H1 (cell line): ENCODE measurements around the gene DFFA.
"Not testable (repeated sequence)": the region's sequence is repeated elsewhere in the genome, so short reads cannot be mapped to it uniquely, and the experiment has no call there.

Source experiments
- ATF3 ChIP-seq: IDR thresholded peaks from 2 replicates; pipeline ENCODE4 v1.6.1; 2011; ENCODE audit warnings: low read depth, mild to moderate bottlenecking, low read length; ENCODE audit not compliant: insufficient read depth
- CTCF ChIP-seq, 3 experiments: IDR thresholded peaks; 1 replicate in 2 of 3; 2 replicates in 1 of 3; pipeline versions ENCODE4 v1.5.1 to v1.6.1; 2011; ENCODE audit warnings: low read length in 3 of 3, mild to moderate bottlenecking in 3 of 3, inconsistent platforms in 2 of 3, low read depth in 1 of 3, moderate library complexity in 1 of 3; ENCODE audit not compliant: insufficient read depth in 1 of 3; ENCODE audit errors: control extremely low read depth in 1 of 3
- EGR1 ChIP-seq: IDR thresholded peaks from 2 replicates; pipeline ENCODE4 v1.6.1; 2011; ENCODE audit warnings: low read depth, low read length, borderline replicate concordance
- EZH2 ChIP-seq: fragments of 200-600 bp; sonication (generic); IDR thresholded peaks from 2 replicates; pipeline ENCODE4 v1.7.1; 2012; ENCODE audit warnings: low read depth, mild to moderate bottlenecking, moderate library complexity, low read length, inconsistent platforms; ENCODE audit not compliant: severe bottlenecking
- MAX ChIP-seq: IDR thresholded peaks from 2 replicates; pipeline ENCODE4 v1.6.1; 2012; ENCODE audit warnings: inconsistent platforms
- POLR2A ChIP-seq, 2 experiments: IDR thresholded peaks; 1 replicate in 1 of 2; 2 replicates in 1 of 2; pipeline ENCODE4 v1.6.1; 2011; ENCODE audit warnings: low read depth in 2 of 2, low read length in 2 of 2, mild to moderate bottlenecking in 2 of 2; ENCODE audit errors: control extremely low read depth in 1 of 2
- POLR2AphosphoS5 ChIP-seq: IDR thresholded peaks from 2 replicates; pipeline ENCODE4 v1.6.1; 2011; ENCODE audit warnings: low read depth, low read length
- RBBP5 ChIP-seq: IDR thresholded peaks from 2 replicates; pipeline ENCODE4 v1.7.1; 2012; ENCODE audit warnings: low read depth, mild to moderate bottlenecking, inconsistent platforms, low read length, moderate library complexity, borderline replicate concordance
- SIX5 ChIP-seq: IDR thresholded peaks from 2 replicates; pipeline ENCODE4 v1.6.1; 2011; ENCODE audit warnings: mild to moderate bottlenecking, low read depth, low read length
- TCF12 ChIP-seq: IDR thresholded peaks from 2 replicates; pipeline ENCODE4 v1.6.1; 2011; ENCODE audit warnings: low read depth, mild to moderate bottlenecking, low read length

- TF ChIP-seq POLR2AphosphoS5; SIX5; EGR1; CTCF (IDR thresholded peaks at IDR 0.05; ENCODE audit: control extremely low read depth in 1 of 3, insufficient read depth in 1 of 3, low read depth in 1 of 3, low read length in 3 of 3); RBBP5; MAX; POLR2A (IDR thresholded peaks at IDR 0.05; ENCODE audit: control extremely low read depth in 1 of 2, low read depth in 2 of 2, low read length in 2 of 2); TCF12; EZH2; ATF3: not testable (repeated sequence)
Measured at GRCh38 chr1:10415967-10416366, 56.4 kb downstream of the DFFA start.
